ENCODE results near the gene SYCP2.

SYCP2 gene

DNA sequence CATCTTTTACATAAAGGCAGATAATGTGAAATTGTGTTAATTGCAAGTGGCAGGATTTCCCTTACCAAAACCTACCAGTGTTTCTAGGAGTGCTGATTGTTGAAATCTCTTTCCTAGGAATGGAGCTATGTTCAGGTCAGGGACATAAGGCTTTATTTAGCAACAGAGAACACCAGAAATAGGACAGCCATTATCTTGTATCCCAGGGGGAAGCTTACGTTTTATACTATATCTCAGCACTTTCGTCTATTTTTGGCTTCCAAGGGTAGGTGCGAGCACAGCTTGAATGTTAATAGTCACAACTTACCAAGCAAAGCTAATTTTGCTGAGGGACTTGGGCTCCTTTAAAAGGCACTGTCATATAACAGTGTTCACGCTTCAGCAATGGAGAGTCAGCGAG lies 94.0 kb downstream of the SYCP2 start:
- DNase-seq (ENCODE audit: insufficient read length, low spot score) (no peak), FAIRE-seq (no peak)

GRCh38 chr20:59837623-59838394 lies 95.6 kb downstream of the SYCP2 start:
- FAIRE-seq (peak; percentile 52), DNase-seq (ENCODE audit: insufficient read length, low spot score) (peak; percentile 12)

DNA sequence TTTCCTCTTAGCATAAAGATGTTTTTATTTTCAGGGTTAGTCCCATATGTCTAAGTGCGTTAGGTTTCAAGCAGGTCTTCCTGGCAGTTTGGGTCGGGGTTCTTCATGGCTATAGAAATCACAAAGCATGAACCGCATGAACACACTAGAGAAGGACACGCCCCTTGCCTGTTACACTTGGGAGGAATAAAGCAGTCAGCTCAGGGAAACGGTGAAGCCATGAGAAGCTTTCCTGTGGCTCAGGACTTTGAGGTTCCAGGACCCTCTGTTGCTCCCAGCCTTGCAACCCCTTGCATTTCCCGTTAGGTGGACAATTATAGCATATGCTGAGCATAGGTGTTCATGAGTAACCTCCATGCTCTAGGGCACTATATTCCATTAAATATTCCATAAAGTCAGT lies 96.7 kb downstream of the SYCP2 start:
- no peak for DNase-seq (ENCODE audit: insufficient read length, low spot score)
- FAIRE-seq = no peak

DNA sequence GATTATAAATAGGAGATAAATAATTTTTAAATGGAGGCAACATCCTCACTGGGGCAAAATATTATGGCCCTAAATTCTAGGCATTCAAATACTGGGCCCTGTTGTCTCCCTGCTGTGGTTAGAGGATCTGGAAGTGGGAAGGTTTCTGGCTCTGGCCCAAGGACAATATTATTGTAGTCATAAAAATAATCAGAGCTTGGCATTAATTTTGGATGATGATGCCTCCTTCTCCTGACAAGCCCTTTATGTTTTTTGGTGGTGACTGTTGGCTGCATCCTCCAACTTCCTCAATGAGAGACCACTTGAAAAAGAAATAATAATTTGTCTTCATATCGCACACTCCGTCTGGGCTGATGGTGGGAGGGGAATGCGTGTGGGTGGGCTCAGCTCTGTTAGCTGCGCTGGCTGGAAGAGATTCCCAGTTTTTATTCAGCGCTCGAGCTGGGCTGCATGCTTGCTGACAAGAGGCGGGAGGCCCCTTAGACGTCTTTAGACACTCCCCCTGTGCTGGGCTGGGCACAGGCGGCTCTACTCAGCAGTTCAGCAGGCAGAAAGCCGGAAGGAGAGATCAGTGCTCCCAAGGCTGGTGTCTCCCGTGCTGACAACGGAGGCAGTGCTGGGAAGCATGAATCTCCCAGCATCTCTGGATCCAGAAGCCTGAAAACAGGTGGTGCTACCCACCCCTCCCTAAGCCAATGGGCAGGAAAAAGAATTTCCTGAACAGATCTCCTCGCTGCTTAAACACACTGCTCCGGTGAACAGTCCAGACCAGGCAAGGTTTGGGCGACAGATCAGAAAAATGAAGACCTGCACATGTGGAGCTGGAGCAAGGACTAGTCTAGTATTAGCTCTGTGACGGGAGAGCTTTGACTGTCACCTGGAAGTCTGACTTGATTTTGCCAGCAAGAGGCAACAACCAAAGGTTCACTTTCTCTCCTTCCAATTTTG lies 97.7 kb downstream of the SYCP2 start:
- FAIRE-seq (peak; percentile 38), DNase-seq (ENCODE audit: insufficient read length, low spot score) (peak; percentile 57)

DNA sequence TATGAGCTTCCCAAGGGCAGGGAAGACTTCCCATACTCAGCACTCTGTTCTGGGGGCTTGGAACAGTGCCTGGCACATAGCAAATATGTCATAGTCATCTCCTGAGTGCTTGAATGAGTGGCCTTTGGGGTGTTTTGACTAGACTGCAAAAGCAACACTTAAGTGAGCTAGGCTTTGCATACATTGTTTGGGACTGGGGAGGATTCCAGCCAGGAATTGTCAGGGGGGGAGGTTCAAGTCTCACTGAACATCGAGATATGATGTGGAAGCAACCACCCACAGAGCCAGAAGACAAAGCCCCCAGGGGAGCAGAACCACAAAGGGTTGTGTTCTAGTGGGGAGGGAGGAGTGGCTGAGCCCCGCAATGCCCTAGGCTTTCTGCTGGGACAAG lies 98.4 kb downstream of the SYCP2 start:
- DNase-seq (ENCODE audit: insufficient read length, low spot score) = peak; percentile 8
- FAIRE-seq = no peak

- FAIRE-seq = no peak
- DNase-seq (ENCODE audit: insufficient read length, low spot score) = no peak
These were observed 100.8 kb downstream of the SYCP2 start for GRCh38 chr20:59832406-59833363.

DNA sequence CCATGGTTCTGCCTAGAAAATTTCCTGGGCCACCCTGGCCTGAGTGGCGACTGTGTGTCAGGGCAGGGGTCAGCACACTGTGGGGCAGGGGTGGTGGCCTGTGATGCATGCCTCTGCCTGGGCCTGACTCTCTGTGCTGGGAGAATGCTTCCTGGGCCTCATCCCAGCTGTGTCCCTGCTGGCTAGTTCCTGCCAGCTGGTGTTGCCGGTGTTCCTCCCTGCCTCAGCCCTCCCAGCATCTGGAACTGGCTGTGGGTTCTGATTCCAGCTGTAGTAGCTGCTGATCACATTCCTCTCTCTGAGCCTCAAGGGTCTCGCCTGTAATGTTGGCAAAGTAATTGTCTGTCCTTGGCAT lies 101.5 kb downstream of the SYCP2 start:
- DNase-seq (ENCODE audit: insufficient read length, low spot score) (no peak), FAIRE-seq (peak; percentile 68)

DNA sequence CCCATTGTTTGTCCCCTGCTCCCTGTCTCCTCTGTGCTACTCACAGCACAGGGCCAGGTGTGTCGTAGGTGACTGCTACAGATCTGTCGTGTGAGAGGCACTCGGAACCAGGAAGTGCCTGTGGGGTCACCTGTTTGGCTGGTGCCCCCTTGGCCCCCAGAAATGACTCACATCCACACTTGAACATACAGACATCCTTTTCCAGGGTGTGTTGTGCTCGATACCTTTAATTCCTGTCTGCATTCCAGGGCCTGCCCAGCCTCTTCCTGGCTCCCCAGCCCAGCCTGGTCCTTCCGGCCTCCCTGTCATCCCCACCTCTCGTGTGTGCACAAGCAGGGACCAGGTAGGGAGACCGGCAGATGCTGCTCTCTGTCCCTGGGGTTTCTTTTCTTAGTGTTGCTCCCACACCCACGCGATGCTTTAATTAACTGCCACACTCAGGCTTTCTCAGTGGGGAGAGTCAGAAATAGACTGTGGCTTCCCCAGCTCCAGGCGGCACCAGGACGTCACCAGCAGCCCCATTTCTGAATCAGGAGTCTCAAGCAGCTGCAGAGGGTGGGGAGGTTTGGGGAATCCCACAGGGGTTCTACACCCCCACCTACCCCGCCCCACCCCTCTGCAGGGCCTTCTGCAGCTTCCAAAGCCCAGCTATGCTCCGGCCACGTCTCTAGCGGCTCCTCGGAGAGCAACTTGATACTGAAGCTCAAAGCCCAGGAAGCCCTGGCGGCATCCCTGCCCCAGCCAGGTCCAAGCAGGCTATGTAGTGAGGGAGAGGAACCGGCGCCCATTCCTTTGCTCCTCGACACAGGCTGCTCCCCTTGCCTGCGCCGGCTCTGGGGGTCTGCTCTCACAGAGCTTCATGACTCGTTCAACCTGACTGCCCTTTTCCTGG lies 102.2 kb downstream of the SYCP2 start:
- FAIRE-seq (peak; percentile 66), DNase-seq (ENCODE audit: insufficient read length, low spot score) (no peak)

DNA sequence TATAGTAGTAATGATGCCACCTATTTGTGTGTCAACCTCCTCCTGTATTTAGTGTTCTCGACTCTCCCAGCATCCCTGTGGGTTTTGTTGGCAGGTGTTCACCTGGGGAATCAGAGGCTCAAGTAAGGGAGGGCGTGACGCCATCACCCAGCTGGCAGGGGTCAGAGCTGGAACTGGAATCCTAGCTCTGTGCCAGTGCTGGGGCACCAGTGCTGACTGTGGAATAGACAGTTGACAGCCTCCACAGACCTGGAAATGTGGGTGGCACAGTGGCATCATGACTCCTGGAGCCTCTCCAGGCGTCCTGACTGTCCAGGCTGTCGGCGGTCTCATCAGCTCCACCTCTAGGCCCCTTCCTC lies 102.8 kb downstream of the SYCP2 start:
- FAIRE-seq = no peak
- no peak for DNase-seq (ENCODE audit: insufficient read length, low spot score)

GRCh38 chr20:59829786-59830664 lies 103.4 kb downstream of the SYCP2 start:
- DNase-seq (ENCODE audit: insufficient read length, low spot score) = no peak

DNA sequence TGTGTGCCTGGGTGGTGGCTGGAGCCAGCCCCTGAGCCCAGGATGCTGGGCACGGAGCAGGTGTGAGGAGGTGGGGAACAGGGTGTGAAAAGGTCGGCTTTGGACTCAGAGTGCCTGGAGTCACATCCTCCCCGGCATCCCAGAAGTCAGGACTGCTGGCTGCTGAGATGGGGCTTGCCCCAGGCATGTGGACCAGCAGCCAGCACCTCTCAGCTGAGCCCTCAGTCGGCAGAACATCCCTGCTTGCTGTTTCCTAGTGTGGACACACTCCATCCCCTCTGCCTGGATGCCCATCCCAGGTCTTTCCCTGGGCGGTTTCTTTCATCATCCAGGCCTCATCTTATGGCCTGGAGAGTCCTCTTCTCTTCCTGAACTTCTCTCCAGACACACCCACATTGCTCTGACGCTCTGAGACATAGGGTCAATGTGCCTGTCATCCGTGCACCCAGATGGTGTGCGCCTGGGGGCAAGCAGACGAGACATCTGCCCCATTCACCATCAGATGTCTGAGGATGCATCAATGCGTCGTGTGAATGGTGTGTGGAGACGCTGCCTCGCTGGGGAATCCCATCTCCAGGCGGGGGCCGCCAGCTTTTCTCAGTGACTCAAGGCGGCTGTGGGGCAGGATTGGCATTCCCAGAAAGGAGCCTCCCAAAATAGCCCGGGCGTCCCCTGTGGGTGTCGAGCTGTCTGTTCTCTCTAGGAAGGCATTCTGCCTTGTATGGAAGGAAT lies 104.2 kb downstream of the SYCP2 start:
- FAIRE-seq = peak; percentile 36

More at GRCh38 chr20:59829786-59830664, 103.4 kb downstream of the SYCP2 start:
- peak; percentile 93 for FAIRE-seq

DNA sequence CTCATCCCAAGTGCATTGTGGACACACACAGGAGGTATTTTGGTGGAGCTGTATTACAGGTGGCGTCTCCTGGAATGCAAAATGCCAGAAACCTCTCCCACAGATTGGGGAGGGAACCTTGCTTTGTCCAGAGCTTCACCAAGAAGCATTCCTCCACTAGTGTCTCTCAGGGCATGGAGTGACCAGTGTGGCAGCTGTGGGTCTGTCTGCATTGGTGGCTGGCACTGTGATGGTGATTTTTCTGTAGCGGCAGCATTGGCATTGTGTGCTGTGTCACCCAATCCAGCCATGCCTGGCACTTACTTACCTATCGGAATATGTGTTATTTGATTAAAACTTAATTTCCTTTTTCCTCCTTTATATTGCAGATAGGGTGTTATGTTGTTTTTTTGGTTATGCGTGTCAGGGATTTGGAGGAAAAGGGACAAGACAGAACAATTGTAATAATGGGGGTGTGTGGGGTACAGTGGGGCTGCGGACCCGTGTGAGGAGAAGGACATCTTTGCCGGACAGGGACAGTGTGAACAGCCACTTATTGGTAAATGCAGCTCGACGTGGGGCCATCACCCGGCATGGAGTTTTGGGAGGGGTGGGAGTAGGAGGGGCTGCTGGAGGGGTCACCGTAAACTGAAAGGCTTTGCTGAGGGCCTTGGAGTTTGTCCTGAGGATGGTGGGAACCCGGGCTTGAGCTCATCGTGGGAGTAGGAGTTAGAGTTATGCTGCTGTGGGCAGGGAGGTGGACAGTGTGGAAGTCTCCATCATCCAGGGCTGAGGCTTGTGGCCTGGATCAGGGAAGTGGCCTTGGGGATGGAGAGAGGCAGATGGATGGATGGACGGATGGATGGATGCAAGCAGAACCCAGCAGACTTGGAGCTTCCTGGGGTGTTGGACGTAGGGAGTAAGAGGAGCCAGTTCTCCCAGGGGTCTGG lies 105.0 kb downstream of the SYCP2 start:
- FAIRE-seq (peak; percentile 74), DNase-seq (ENCODE audit: insufficient read length, low spot score) (no peak)

More for the DNA sequence above, 104.2 kb downstream of the SYCP2 start:
- no peak for DNase-seq (ENCODE audit: insufficient read length, low spot score)

DNA sequence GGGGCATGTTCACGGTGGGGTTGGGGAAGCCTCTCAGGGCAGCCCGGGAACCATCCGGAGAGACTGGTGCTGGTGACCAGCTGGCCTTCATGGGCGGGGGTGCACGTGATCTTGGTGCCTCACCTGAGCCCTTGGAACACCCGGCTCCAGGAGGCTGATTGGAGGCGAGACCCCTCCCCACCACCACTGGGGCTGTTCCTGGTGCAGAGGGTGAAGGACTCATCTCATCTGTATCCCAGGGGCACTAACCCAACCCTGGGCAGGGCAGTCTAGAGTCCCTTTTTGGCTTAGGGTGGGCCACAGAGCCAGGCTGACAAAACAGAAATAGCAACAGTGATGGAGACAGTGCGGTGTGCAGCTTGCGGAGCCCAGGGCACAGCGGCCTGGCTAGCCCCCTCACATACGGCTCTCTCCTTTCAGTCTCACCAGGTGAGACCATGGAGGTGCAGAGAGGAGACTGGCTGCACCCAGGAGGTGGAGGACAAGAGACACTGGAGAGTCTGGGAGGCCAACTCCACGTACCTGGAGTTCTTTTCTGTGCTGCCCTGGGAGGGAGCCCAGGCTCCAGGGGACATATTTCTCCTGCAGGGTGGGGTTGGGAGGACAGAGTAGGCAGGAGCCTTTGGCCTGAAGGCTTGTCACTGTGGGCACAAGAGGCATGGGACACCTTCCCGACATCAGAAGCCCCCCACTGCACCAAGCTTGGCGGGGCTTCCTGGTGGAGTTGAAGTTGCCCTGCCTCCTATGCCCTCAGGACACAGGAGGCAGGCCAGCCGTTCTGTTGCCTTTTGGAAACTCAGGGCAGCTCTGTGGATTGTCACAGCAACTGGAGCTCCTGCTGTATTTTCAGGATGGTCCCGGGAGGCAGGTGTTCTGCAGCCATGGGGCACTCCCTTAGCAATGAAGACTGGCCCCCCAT lies 106.0 kb downstream of the SYCP2 start:
- DNase-seq (ENCODE audit: insufficient read length, low spot score) (no peak), FAIRE-seq (no peak)

DNA sequence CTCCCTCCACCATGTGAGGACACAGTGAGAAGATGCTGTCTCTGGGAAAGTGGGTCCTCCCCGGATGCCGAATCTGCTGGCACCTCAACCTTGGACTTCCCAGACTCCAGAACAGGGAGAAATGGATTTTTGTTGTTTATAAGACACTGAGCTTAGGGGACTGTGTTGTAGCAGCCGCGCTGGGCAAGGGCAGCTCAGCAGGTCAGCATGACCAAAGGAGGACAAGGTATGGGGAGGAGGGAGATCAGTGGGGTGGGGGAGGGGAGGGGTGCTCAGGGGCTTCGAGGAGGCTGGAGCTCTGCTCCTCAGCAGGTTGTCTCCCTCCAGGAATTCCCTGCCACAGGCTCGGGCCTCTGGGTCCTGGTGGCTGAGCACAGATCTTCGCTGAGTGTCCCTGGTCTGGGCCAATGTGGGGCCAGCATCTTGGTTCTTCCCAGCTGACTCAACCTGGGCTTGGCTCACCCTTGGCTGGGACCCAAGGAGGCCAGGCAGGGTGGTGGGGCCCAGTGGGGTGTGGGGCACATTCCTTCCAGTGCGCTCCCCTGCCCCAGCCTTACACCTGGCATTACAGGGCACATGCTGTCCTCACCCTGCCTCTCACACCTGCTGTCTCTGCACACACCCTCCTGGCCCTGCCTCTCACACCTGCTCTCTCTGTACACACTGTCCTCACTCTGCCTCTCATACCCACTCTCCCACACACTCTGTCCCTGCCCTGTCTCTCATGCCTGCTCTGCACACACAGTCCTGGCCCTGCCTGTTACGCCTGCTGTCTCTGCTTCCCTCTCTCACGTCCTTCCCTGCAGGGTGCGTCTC lies 107.3 kb downstream of the SYCP2 start:
- no peak for DNase-seq (ENCODE audit: insufficient read length, low spot score)

DNA sequence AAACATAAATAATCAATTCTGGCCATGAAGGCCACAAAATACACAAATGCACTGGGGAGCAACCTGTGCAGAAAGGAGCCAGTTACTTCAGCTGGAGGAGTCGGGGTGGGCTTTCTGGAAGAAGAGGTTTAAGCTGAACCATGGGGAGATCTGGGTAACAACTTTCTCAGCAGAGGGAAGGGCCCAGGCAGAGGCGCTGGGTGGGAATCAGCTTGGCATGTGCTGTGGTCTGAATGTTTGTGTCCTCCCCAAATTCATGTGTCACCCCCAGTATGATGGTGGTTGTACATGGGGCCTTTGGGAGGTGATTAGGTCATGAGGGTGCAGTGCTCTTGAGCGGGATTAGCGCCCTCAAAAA lies 107.9 kb downstream of the SYCP2 start:
- peak; percentile 54 for FAIRE-seq
- no peak for DNase-seq (ENCODE audit: insufficient read length, low spot score)

More for the DNA sequence above, 107.3 kb downstream of the SYCP2 start:
- FAIRE-seq = peak; percentile 55

Data from HTR-8/SVneo (cell line).